Hematopoietic multipotent progenitor cell treated with erythropoietin and hydrocortisone succinate and interleukin-3 and kit ligand, for 6 days (in vitro differentiated cells): ENCODE data around the gene LCN9.

Experiments
- DNase-seq: peaks from one replicate; pipeline ENCODE4 v3.0.0-alpha.2; 2015

LCN9 gene

GRCh38 chr9:135662758-135663450, at the start of gene LCN9:
TSS of gene LCN9 (plus strand) at chr9:135663309. CDS start at chr9:135663322, 13 bp downstream.
- no peak for DNase-seq

GRCh38 chr9:135613946-135614805, 48.9 kb upstream of the LCN9 start:
- DNase-seq, result no peak

GRCh38 chr9:135614821-135615665, 48.1 kb upstream of the LCN9 start:
- DNase-seq, result no peak

GRCh38 chr9:135615666-135616618, 47.2 kb upstream of the LCN9 start:
- DNase-seq, result no peak

GRCh38 chr9:135616619-135617537, 46.2 kb upstream of the LCN9 start:
- DNase-seq, result no peak

- DNase-seq, result no peak
Observed at GRCh38 chr9:135617538-135617900, 45.6 kb upstream of the LCN9 start.

GRCh38 chr9:135617991-135618411, 45.1 kb upstream of the LCN9 start:
- DNase-seq, result no peak

- DNase-seq, result no peak
Observed at GRCh38 chr9:135618866-135619598, 44.1 kb upstream of the LCN9 start.

- DNase-seq, result no peak
Observed at GRCh38 chr9:135619599-135619886, 43.6 kb upstream of the LCN9 start.

GRCh38 chr9:135620558-135620957, 42.6 kb upstream of the LCN9 start:
- no peak for DNase-seq

GRCh38 chr9:135622415-135623020, 40.6 kb upstream of the LCN9 start:
- no peak for DNase-seq

GRCh38 chr9:135624282-135624681, 38.8 kb upstream of the LCN9 start:
- no peak for DNase-seq

GRCh38 chr9:135632841-135633240, 30.3 kb upstream of the LCN9 start:
- DNase-seq, result no peak

GRCh38 chr9:135636930-135637530, 26.1 kb upstream of the LCN9 start:
- peak; percentile 78 for DNase-seq

GRCh38 chr9:135639196-135639595, 23.9 kb upstream of the LCN9 start, which contains the start of gene GLT6D1:
TSS of gene GLT6D1 (minus strand) at chr9:135639540. CDS start at chr9:135639187, 353 bp downstream.
- DNase-seq, result no peak

- no peak for DNase-seq
Observed at GRCh38 chr9:135641047-135641446, 22.1 kb upstream of the LCN9 start.

- DNase-seq, result no peak
Observed at GRCh38 chr9:135641745-135642144, 21.4 kb upstream of the LCN9 start.

- no peak for DNase-seq
Observed at GRCh38 chr9:135644631-135645218, 18.4 kb upstream of the LCN9 start.

GRCh38 chr9:135647884-135648283, 15.2 kb upstream of the LCN9 start:
- DNase-seq, result no peak
